Endothelial cell of umbilical vein (primary cell): ENCODE results near the gene WIZ.

Experiments
- EZH2 ChIP-seq: IDR thresholded peaks from 2 replicates; pipeline ENCODE4 v1.6.1; 2012; ENCODE audit warnings: borderline replicate concordance, low read depth, mild to moderate bottlenecking, moderate library complexity, low read length, inconsistent platforms; ENCODE audit not compliant: severe bottlenecking
- FOS ChIP-seq: IDR thresholded peaks from 2 replicates; pipeline ENCODE4 v1.6.1; 2011; ENCODE audit warnings: mild to moderate bottlenecking, low read length, moderate library complexity, borderline replicate concordance; ENCODE audit not compliant: insufficient read depth
- POLR2A ChIP-seq: IDR thresholded peaks from 2 replicates; pipeline ENCODE4 v1.6.1; 2012; ENCODE audit warnings: low read depth, mild to moderate bottlenecking, control low read depth, low read length
- POLR2AphosphoS5 ChIP-seq: IDR thresholded peaks from 2 replicates; pipeline ENCODE4 v1.6.1; 2012; ENCODE audit warnings: low read depth, mild to moderate bottlenecking, control low read depth, low read length, moderate library complexity; ENCODE audit not compliant: insufficient read depth
- TF ChIP-seq, protein P1 (sequence below), 2 donors: IDR thresholded peaks; 1 replicate in 1 of 2; 2 replicates in 1 of 2; pipeline ENCODE4 v1.5.1; 2011; ENCODE audit warnings: low read length in 2 of 2, mild to moderate bottlenecking in 2 of 2, moderate library complexity in 2 of 2, control low read depth in 1 of 2, inconsistent platforms in 1 of 2, low read depth in 1 of 2; ENCODE audit not compliant: insufficient read depth in 1 of 2; ENCODE audit errors: extremely low read depth in 1 of 2
- TF ChIP-seq, protein P2 (sequence below): IDR thresholded peaks from 2 replicates; pipeline ENCODE4 v1.6.1; 2011; ENCODE audit not compliant: insufficient read depth, insufficient read length

DNA sequence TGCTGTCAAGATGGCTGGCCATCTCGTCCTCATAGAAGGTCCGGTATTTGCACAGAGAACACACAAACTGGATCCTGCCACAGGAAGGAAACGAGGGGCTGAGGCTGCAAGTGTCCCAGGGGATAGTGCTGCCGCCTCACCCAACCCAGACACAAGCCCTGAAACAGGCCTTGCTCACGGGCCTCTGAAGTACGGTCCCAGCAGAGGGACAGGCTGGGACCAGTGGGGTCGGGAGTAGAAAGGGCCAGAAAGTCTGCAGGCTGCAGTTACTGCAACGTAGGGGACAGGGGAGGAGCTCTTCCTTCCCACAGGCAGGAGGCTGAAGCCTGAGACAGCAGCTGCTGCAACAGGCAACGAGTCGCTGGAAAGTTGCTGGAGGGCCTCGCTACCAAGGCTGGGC, 52.0 kb downstream of the WIZ start:
- no peak for TF ChIP-seq POLR2A
- TF ChIP-seq, protein P1, sequence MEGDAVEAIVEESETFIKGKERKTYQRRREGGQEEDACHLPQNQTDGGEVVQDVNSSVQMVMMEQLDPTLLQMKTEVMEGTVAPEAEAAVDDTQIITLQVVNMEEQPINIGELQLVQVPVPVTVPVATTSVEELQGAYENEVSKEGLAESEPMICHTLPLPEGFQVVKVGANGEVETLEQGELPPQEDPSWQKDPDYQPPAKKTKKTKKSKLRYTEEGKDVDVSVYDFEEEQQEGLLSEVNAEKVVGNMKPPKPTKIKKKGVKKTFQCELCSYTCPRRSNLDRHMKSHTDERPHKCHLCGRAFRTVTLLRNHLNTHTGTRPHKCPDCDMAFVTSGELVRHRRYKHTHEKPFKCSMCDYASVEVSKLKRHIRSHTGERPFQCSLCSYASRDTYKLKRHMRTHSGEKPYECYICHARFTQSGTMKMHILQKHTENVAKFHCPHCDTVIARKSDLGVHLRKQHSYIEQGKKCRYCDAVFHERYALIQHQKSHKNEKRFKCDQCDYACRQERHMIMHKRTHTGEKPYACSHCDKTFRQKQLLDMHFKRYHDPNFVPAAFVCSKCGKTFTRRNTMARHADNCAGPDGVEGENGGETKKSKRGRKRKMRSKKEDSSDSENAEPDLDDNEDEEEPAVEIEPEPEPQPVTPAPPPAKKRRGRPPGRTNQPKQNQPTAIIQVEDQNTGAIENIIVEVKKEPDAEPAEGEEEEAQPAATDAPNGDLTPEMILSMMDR (IDR thresholded peaks at IDR 0.05; ENCODE audit: extremely low read depth in 1 of 2, insufficient read depth in 1 of 2, low read depth in 1 of 2, low read length in 2 of 2): no peak
- no peak for TF ChIP-seq EZH2
- TF ChIP-seq POLR2AphosphoS5: no peak
- TF ChIP-seq FOS: no peak
- TF ChIP-seq, protein P2, sequence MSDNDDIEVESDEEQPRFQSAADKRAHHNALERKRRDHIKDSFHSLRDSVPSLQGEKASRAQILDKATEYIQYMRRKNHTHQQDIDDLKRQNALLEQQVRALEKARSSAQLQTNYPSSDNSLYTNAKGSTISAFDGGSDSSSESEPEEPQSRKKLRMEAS: no peak
